AG04449 (cell line): ENCODE measurements around the gene POLA2.
"Not testable (repeated sequence)": the region's sequence is repeated elsewhere in the genome, so short reads cannot be mapped to it uniquely, and the experiment has no call there.

ENCODE experiments used
- CTCF ChIA-PET: fragments of 350-600 bp; formaldehyde crosslinking; extraction: SDS; loops from one replicate; lab custom pipeline; 2021; ENCODE audit warnings: antibody characterized with exemption; lab: Yijun Ruan, JAX
- POLR2A ChIA-PET: fragments of 400-600, 350-600 bp; formaldehyde crosslinking; extraction: SDS; loops from one replicate; lab custom pipeline; 2020; ENCODE audit warnings: antibody characterized with exemption, inconsistent platforms; lab: Yijun Ruan, JAX
- DNase-seq: peaks from one replicate; pipeline ENCODE4 v3.0.0-alpha.2; 2010; ENCODE audit warnings: low read depth, low spot score
- H3K4me3 ChIP-seq: 2 replicates; pipeline ENCODE4 v1.5.1; 2011; ENCODE audit warnings: low read depth, mild to moderate bottlenecking, control low read depth, low read length
- CTCF ChIP-seq: IDR thresholded peaks from one replicate; pipeline ENCODE4 v1.5.1; 2011; ENCODE audit warnings: mild to moderate bottlenecking, moderate library complexity, low read length, control low read depth, inconsistent platforms; ENCODE audit not compliant: insufficient read depth; ENCODE audit errors: missing control alignments

The POLA2 gene

GRCh38 chr11:65241134-65241533 lies 20.6 kb upstream of the POLA2 start:
- ChIA-PET POLR2A (interaction anchor here (0.5 kb wide), 1 partner anchor 174 kb away, joined by 3 read pairs; no protein-coding TSS in a partner anchor), CTCF (no interaction called here)
- TF ChIP-seq CTCF, result no peak
- no peak for DNase-seq
- no peak overlapping the region for H3K4me3 ChIP-seq

- POLR2A ChIA-PET, result interaction anchor here (0.5 kb wide), 1 partner anchor 173 kb away, joined by 3 read pairs; no protein-coding TSS in a partner anchor
- TF ChIP-seq CTCF, result no peak
Measured at GRCh38 chr11:65241692-65242091, 20.1 kb upstream of the POLA2 start.

GRCh38 chr11:65242389-65242788 lies 19.4 kb upstream of the POLA2 start:
- no peak for DNase-seq
- H3K4me3 ChIP-seq, result no peak overlapping the region
- ChIA-PET POLR2A (no interaction called here), CTCF (interaction anchor here (1.0 to 1.9 kb wide), 5 partner anchors 10 to 88 kb away, joined by 4 to 9 read pairs (median 5); no protein-coding TSS in a partner anchor)
- TF ChIP-seq CTCF, result no peak

More at GRCh38 chr11:65241692-65242091, 20.1 kb upstream of the POLA2 start:
- DNase-seq, result no peak
- CTCF ChIA-PET, result no interaction called here
- no peak overlapping the region for H3K4me3 ChIP-seq

GRCh38 chr11:65243797-65244196 lies 18.0 kb upstream of the POLA2 start:
- CTCF ChIA-PET, result interaction anchor here (1.4 to 1.9 kb wide), 4 partner anchors 8 to 86 kb away, joined by 5 to 9 read pairs (median 6); no protein-coding TSS in a partner anchor
- no peak for DNase-seq
- H3K4me3 ChIP-seq, result no peak overlapping the region
- TF ChIP-seq CTCF, result no peak
- POLR2A ChIA-PET, result no interaction called here

- POLR2A ChIA-PET, result not testable (repeated sequence)
Measured at GRCh38 chr11:65245046-65245445, 16.7 kb upstream of the POLA2 start.

GRCh38 chr11:65246506-65246905 lies 15.3 kb upstream of the POLA2 start:
- POLR2A ChIA-PET, result no interaction called here
- no peak for DNase-seq
- no peak for TF ChIP-seq CTCF
- CTCF ChIA-PET, result interaction anchor here (1.3 to 5.6 kb wide), 3 partner anchors 13 to 69 kb away, joined by 3 to 34 read pairs (median 4); no protein-coding TSS in a partner anchor
- H3K4me3 ChIP-seq, result no peak overlapping the region

More at GRCh38 chr11:65245046-65245445, 16.7 kb upstream of the POLA2 start:
- H3K4me3 ChIP-seq, DNase-seq: not testable (repeated sequence)
- CTCF ChIA-PET, result interaction anchor here (0.8 to 1.7 kb wide), 3 partner anchors 19 to 70 kb away, joined by 3 to 4 read pairs (median 4); no protein-coding TSS in a partner anchor

GRCh38 chr11:65248184-65248710 lies 13.5 kb upstream of the POLA2 start:
- H3K4me3 ChIP-seq, DNase-seq, POLR2A ChIA-PET: not testable (repeated sequence)
- CTCF ChIA-PET, result interaction anchor here (1.3 to 5.6 kb wide), 3 partner anchors 23 to 42 kb away, joined by 3 to 34 read pairs (median 6); no protein-coding TSS in a partner anchor
